Measurements from ENCODE around the gene CLSTN2. TPM values are rescaled to one million over a fixed set of nuclear protein-coding genes. Genes with fewer than 3 reads are reported as not detected.

CLSTN2 gene
- total and polyA plus RNA-seq, 2 of the 8 experiments (the other 6 are each of a cell fraction or from before 2014, with no cell fraction given), result 0.39 to 0.52 TPM

DNA sequence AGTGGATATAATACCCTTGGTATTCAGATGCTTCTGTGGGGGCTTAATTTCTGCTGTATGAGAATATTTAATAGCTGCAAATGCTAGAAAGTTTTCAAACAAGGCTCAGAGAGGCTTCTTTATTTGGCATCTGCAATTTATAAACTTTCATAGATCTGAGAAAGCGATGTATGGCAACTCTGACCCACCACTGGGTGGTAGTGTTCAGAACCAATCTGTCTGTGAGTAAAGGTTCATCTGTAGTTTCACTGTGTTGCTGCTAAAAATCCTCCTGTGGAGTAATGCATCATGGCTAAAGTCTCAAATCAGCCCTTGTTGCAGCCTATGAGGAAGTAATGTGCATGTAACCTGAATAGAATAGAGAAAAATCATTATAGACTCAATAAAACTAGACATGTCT, 47.4 kb downstream of the CLSTN2 start:
- Histone ChIP-seq H2BK12ac (ENCODE audit: low read depth, low read length) (no peak overlapping the region), H3K56ac (replicated peaks; ENCODE audit: insufficient read length, low read depth, low read length) (no peak overlapping the region), H3K4me1 (replicated peaks in 1 of 4; ENCODE audit: control insufficient read depth in 3 of 4, insufficient read depth in 4 of 4, low read length in 3 of 4) (no peaks in the 10 kb centered on the region), H2BK5ac (ENCODE audit: low read depth, low read length) (no peak overlapping the region), H3K9ac (replicated peaks in 1 of 4; ENCODE audit: extremely low read depth in 1 of 4, low read depth in 3 of 4, low read length in 3 of 4) (no peak overlapping the region), H4K20me1 (replicated peaks in 1 of 2; ENCODE audit: control insufficient read depth in 1 of 2, insufficient read depth in 2 of 2, low read length in 2 of 2) (no peaks in the 10 kb centered on the region), H4K8ac (ENCODE audit: extremely low read depth, insufficient read depth, low read length) (no peak overlapping the region), H3K27me3 (replicated peaks in 1 of 4; ENCODE audit: control insufficient read depth in 3 of 4, extremely low read depth in 1 of 4, insufficient read depth in 3 of 4, low read length in 3 of 4) (no peaks in the 10 kb centered on the region), H3K18ac (ENCODE audit: extremely low read depth, low read length) (no peak overlapping the region), H4K91ac (replicated peaks; ENCODE audit: insufficient read length, low read length) (no peak overlapping the region), H3K23me2 (ENCODE audit: low read depth, low read length) (no peaks in the 10 kb centered on the region), H3K4me2 (ENCODE audit: insufficient read depth in 1 of 2, low read depth in 2 of 2, low read length in 2 of 2) (no peak overlapping the region), H3K79me2 (ENCODE audit: control insufficient read depth in 1 of 2, insufficient read depth in 2 of 2, low read length in 2 of 2) (no peaks in the 10 kb centered on the region), H3K36me3 (ENCODE audit: control insufficient read depth in 2 of 4, insufficient read depth in 4 of 4, low read length in 3 of 4) (no peaks in the 10 kb centered on the region), H3K14ac (ENCODE audit: insufficient read length) (no peak overlapping the region), H2BK20ac (ENCODE audit: low read length) (no peak overlapping the region), H2AFZ (ENCODE audit: low read length) (no peak overlapping the region), H2BK120ac (replicated peaks; ENCODE audit: low read depth, low read length) (no peak overlapping the region), H3K4ac (replicated peaks; ENCODE audit: insufficient read length, low read depth, low read length) (no peak overlapping the region), H2BK15ac (ENCODE audit: low read length) (no peak overlapping the region), H4K5ac (ENCODE audit: insufficient read length, low read depth, low read length) (no peak overlapping the region), H3K79me1 (ENCODE audit: low read depth, low read length) (no peaks in the 10 kb centered on the region), H3K4me3 (ENCODE audit: extremely low read depth in 1 of 4, insufficient read depth in 2 of 4, low read depth in 3 of 4, low read length in 4 of 4) (no peak overlapping the region), H3K27ac (ENCODE audit: low read depth, low read length) (no peak overlapping the region), H3K9me3 (ENCODE audit: insufficient read depth in 2 of 2, low read depth in 1 of 2, low read length in 1 of 2) (no peaks in the 10 kb centered on the region), H3K23ac (ENCODE audit: insufficient read length) (no peak overlapping the region), H2AK5ac (ENCODE audit: low read depth, low read length) (no peak overlapping the region)
- ChIA-PET POLR2A (ENCODE audit: partially characterized antibody) (no interaction called here), CTCF (ENCODE audit: partially characterized antibody) (interaction anchor here (0.7 to 1.9 kb wide), 3 partner anchors 13 to 754 kb away, joined by 3 to 4 read pairs (median 3); no protein-coding TSS in a partner anchor)
- peak in 1 of 2 experiments; percentile 3 for DNase-seq (ENCODE audit: low read depth in 1 of 2, low spot score in 2 of 2)
- peak; percentile 46 to 52; a peak in 3 of 4 replicates for TF ChIP-seq RAD21 (IDR thresholded peaks at IDR 0.05 in 1 of 2, conservative IDR thresholded peaks at IDR 0.05 in 1 of 2; ENCODE audit: low read depth in 2 of 2, low read length in 2 of 2)
- no peak for TF ChIP-seq BACH1 (IDR thresholded peaks at IDR 0.05; ENCODE audit: low read length)
- TF ChIP-seq, protein P1, sequence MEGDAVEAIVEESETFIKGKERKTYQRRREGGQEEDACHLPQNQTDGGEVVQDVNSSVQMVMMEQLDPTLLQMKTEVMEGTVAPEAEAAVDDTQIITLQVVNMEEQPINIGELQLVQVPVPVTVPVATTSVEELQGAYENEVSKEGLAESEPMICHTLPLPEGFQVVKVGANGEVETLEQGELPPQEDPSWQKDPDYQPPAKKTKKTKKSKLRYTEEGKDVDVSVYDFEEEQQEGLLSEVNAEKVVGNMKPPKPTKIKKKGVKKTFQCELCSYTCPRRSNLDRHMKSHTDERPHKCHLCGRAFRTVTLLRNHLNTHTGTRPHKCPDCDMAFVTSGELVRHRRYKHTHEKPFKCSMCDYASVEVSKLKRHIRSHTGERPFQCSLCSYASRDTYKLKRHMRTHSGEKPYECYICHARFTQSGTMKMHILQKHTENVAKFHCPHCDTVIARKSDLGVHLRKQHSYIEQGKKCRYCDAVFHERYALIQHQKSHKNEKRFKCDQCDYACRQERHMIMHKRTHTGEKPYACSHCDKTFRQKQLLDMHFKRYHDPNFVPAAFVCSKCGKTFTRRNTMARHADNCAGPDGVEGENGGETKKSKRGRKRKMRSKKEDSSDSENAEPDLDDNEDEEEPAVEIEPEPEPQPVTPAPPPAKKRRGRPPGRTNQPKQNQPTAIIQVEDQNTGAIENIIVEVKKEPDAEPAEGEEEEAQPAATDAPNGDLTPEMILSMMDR (IDR thresholded peaks at IDR 0.05; ENCODE audit: control extremely low read depth in 1 of 3, insufficient read depth in 1 of 3, low read depth in 1 of 3, low read length in 3 of 3), result peak in 2 of 3 experiments; percentile 32 to 40; a peak in 3 of 4 replicates
- peak; percentile 19 for FAIRE-seq
- WGBS, 2 experiments (ENCODE audit: extremely low coverage in 1 of 2, insufficient coverage in 1 of 2, insufficient read length in 1 of 2, insufficient replicate concordance in 2 of 2, low coverage in 1 of 2, low lambda C conversion rate in 2 of 2, missing lambda C conversion rate in 1 of 2), result 76% methylated on average over 1 of the region's 1 CpG; no CpG with 5 or more reads in 1 of the 2 experiments

Data from H1 (cell line).